NB4 (cell line): Measurements from ENCODE around the gene SGMS2.

ENCODE experiments used
- CTCF ChIP-seq: IDR thresholded peaks from one replicate; pipeline ENCODE4 v1.5.1; 2012; ENCODE audit warnings: low read depth, low read length
- MAX ChIP-seq: IDR thresholded peaks from 2 replicates; pipeline ENCODE4 v1.6.1; 2011; ENCODE audit warnings: low read depth, low read length
- MYC ChIP-seq: IDR thresholded peaks from 2 replicates; pipeline ENCODE4 v1.6.1; 2011; ENCODE audit warnings: low read depth, low read length
- POLR2A ChIP-seq: IDR thresholded peaks from 2 replicates; pipeline ENCODE4 v1.6.1; 2011; ENCODE audit warnings: mild to moderate bottlenecking; ENCODE audit not compliant: insufficient read length; ENCODE audit errors: extremely low read depth

GRCh38 chr4:107877361-107877760, 52.6 kb downstream of the SGMS2 start:
- TF ChIP-seq POLR2A (no peak), CTCF (no peak), MYC (no peak), MAX (no peak)
